Fibroblast of lung (primary cell): ENCODE measurements around the gene ATP10D. TPM values are rescaled to one million over a fixed set of nuclear protein-coding genes. Genes with fewer than 3 reads are reported as not detected.

Source experiments
- DNase-seq, 2 donors: peaks; one replicate each; pipeline versions ENCODE4 v3.0.0 to v3.0.0-alpha.2; 2010; ENCODE audit warnings: low read depth in 2 of 2
- H2AFZ ChIP-seq: 2 replicates; pipeline ENCODE4 v1.5.1; 2012; ENCODE audit warnings: low read length, control low read depth, inconsistent platforms
- H3K27ac ChIP-seq: 2 replicates; pipeline ENCODE4 v1.5.1; 2011; ENCODE audit warnings: low read length, control low read depth; ENCODE audit not compliant: insufficient read depth
- H3K27me3 ChIP-seq: 2 replicates; pipeline ENCODE4 v1.5.1; 2011; ENCODE audit warnings: mild to moderate bottlenecking, low read length; ENCODE audit not compliant: control insufficient read depth, insufficient read depth
- H3K36me3 ChIP-seq: 2 replicates; pipeline ENCODE4 v1.5.1; 2011; ENCODE audit warnings: low read length; ENCODE audit not compliant: control insufficient read depth, insufficient read depth
- H3K4me1 ChIP-seq: 2 replicates; pipeline ENCODE4 v1.5.1; 2011; ENCODE audit warnings: low read length; ENCODE audit not compliant: control insufficient read depth, insufficient read depth; ENCODE audit errors: extremely low read depth
- H3K4me2 ChIP-seq: 2 replicates; pipeline ENCODE4 v1.5.1; 2011; ENCODE audit warnings: low read length, control low read depth; ENCODE audit not compliant: insufficient read depth; ENCODE audit errors: extremely low read depth
- H3K4me3 ChIP-seq, 4 experiments: fragments of 200-600 bp in 1 of 4; sonication (generic) in 1 of 4; replicated peaks in 1 of 4; 2 replicates each; pipeline ENCODE4 v1.5.1; 2011 to 2016; ENCODE audit warnings: low read length in 4 of 4, low read depth in 3 of 4, mild to moderate bottlenecking in 3 of 4, control low read depth in 2 of 4, inconsistent platforms in 1 of 4, mixed read lengths in 1 of 4; ENCODE audit not compliant: insufficient read depth in 1 of 4; ENCODE audit errors: control extremely low read depth in 1 of 4
- H3K79me2 ChIP-seq: 2 replicates; pipeline ENCODE4 v1.5.1; 2012; ENCODE audit warnings: mild to moderate bottlenecking, low read length, inconsistent platforms; ENCODE audit not compliant: control insufficient read depth, insufficient read depth
- H3K9ac ChIP-seq: 2 replicates; pipeline ENCODE4 v1.5.1; 2011; ENCODE audit warnings: mild to moderate bottlenecking, low read length, control low read depth; ENCODE audit not compliant: insufficient read depth
- H3K9me3 ChIP-seq: 2 replicates; pipeline ENCODE4 v1.5.1; 2012; ENCODE audit warnings: low read depth, low read length; ENCODE audit not compliant: control insufficient read depth, insufficient read depth
- H4K20me1 ChIP-seq: 2 replicates; pipeline ENCODE4 v1.5.1; 2011; ENCODE audit warnings: low read length; ENCODE audit not compliant: control insufficient read depth, insufficient read depth; ENCODE audit errors: extremely low read depth
- CTCF ChIP-seq, 2 donors: IDR thresholded peaks in 1 of 2; conservative IDR thresholded peaks in 1 of 2; 1 replicate in 1 of 2; 2 replicates in 1 of 2; pipeline ENCODE4 v1.5.1; 2011 to 2012; ENCODE audit warnings: low read length in 2 of 2, control low read depth in 1 of 2, inconsistent platforms in 1 of 2, low read depth in 1 of 2, mild to moderate bottlenecking in 1 of 2
- EZH2 ChIP-seq: IDR thresholded peaks from 2 replicates; pipeline ENCODE4 v1.5.1; 2012; ENCODE audit warnings: low read length, control low read depth, mild to moderate bottlenecking; ENCODE audit errors: missing control alignments
- polyA plus RNA-seq, 2 donors: library from polyadenylated mRNA; depleted of rRNA in 1 of 2; stranded (reverse) in 1 of 2; unstranded in 1 of 2; fragments of >200 nt; gene quantifications; 2 replicates each; pipeline ENCODE4 v1.2.1, GENCODE V29; 2011 to 2012; ENCODE audit warnings: missing spikeins in 1 of 2
- total RNA-seq: library from RNA; depleted of rRNA; stranded (reverse); fragments of >200 nt; gene quantifications from 2 replicates; pipeline ENCODE4 v1.2.1, GENCODE V29; 2014

ATP10D gene
- total and polyA plus RNA-seq, 2 donors (not counting 1 experiment from before 2014, with no cell fraction given), result 24.6 to 40.8 TPM

DNA sequence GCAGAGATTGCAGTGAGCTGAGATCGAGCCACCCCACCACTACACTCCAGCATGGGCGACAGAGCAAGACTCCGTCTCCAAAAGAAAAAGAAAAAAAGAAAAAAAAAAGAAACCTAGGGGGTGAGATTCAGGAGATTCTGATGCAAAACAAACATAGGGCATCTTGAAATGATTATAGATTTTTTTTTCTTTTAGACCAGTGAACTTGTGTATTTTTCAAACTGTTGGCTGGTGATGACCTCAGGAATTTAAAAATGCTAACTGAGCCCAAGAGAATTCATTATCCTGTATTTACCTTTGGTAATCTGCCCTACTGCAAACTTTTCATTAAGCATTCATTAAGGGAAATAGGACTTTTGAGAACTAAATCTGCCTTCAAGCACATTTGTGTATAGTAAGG, 20.6 kb downstream of the ATP10D start:
- no peak overlapping the region for H3K4me2 ChIP-seq
- no peak overlapping the region for H3K4me3 ChIP-seq
- no peak overlapping the region for H3K27ac ChIP-seq
- H3K27me3 ChIP-seq, result no peaks in the 10 kb centered on the region
- H4K20me1 ChIP-seq, result no peaks in the 10 kb centered on the region
- DNase-seq, result no peak
- no peaks in the 10 kb centered on the region for H3K36me3 ChIP-seq
- H3K9me3 ChIP-seq, result no peaks in the 10 kb centered on the region
- no peak overlapping the region for H2AFZ ChIP-seq
- H3K9ac ChIP-seq, result no peak overlapping the region
- TF ChIP-seq EZH2 (no peak), CTCF (conservative IDR thresholded peaks at IDR 0.05 in 1 of 2, IDR thresholded peaks at IDR 0.05 in 1 of 2; ENCODE audit: low read depth in 1 of 2, low read length in 2 of 2) (no peak)
- no peaks in the 10 kb centered on the region for H3K79me2 ChIP-seq
- H3K4me1 ChIP-seq, result no peaks in the 10 kb centered on the region

- Histone ChIP-seq H3K4me2 (no peak overlapping the region), H3K9ac (no peak overlapping the region)
Observed at GRCh38 chr4:47510506-47511143, 25.6 kb downstream of the ATP10D start.

DNA sequence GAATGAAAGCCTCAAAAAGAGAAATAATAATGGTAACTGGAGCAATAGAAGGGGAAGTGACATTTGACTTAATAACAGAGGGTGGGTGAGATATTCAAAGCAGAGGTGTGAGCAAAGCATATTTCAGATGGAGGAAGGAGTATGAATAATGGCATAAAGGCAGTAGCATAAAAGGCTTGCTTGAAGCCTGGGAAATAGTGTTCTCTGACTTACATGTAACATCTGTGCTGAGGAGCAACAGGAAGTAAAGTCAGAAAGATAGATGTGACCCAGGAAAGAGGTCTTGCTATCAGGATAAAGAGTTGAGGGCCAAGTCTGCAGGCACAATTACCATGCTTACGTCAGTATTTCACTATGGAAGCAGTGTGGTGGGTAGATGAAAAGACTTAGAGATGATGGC, 28.4 kb downstream of the ATP10D start:
- no peak for DNase-seq
- no peak overlapping the region for H3K4me2 ChIP-seq
- no peak for TF ChIP-seq CTCF (conservative IDR thresholded peaks at IDR 0.05 in 1 of 2, IDR thresholded peaks at IDR 0.05 in 1 of 2; ENCODE audit: low read depth in 1 of 2, low read length in 2 of 2)
- no peak for TF ChIP-seq EZH2
- H3K9me3 ChIP-seq, result no peaks in the 10 kb centered on the region
- H4K20me1 ChIP-seq, result no peaks in the 10 kb centered on the region
- H2AFZ ChIP-seq, result no peak overlapping the region
- H3K79me2 ChIP-seq, result no peaks in the 10 kb centered on the region
- no peak overlapping the region for H3K4me3 ChIP-seq
- H3K27ac ChIP-seq, result no peak overlapping the region
- H3K9ac ChIP-seq, result no peak overlapping the region
- no peaks in the 10 kb centered on the region for H3K36me3 ChIP-seq
- no peaks in the 10 kb centered on the region for H3K27me3 ChIP-seq
- no peaks in the 10 kb centered on the region for H3K4me1 ChIP-seq

More at GRCh38 chr4:47510506-47511143, 25.6 kb downstream of the ATP10D start:
- Histone ChIP-seq H3K27ac (no peak overlapping the region), H2AFZ (no peak overlapping the region), H3K79me2 (no peaks in the 10 kb centered on the region), H3K4me1 (no peaks in the 10 kb centered on the region), H3K36me3 (no peaks in the 10 kb centered on the region), H4K20me1 (no peaks in the 10 kb centered on the region), H3K9me3 (no peaks in the 10 kb centered on the region), H3K4me3 (no peak overlapping the region), H3K27me3 (no peaks in the 10 kb centered on the region)
- TF ChIP-seq CTCF (conservative IDR thresholded peaks at IDR 0.05 in 1 of 2, IDR thresholded peaks at IDR 0.05 in 1 of 2; ENCODE audit: low read depth in 1 of 2, low read length in 2 of 2) (peak in 1 of 2 donors; percentile 16), EZH2 (no peak)
- DNase-seq, result peak; percentile 33 to 37
